Astrocyte of the cerebellum (primary cell): ENCODE data around the gene RNF44.

Experiments used
- DNase-seq: peaks from one replicate; pipeline ENCODE4 v3.0.0-alpha.2; 2011; ENCODE audit warnings: low read depth
- H3K4me3 ChIP-seq: 2 replicates; pipeline ENCODE4 v1.5.1; 2011; ENCODE audit warnings: mild to moderate bottlenecking, low read depth, low read length, moderate library complexity
- CTCF ChIP-seq: IDR thresholded peaks from 2 replicates; pipeline ENCODE4 v1.5.1; 2012; ENCODE audit warnings: low read length, low read depth, moderate library complexity, mild to moderate bottlenecking; ENCODE audit errors: missing control alignments
- in situ Hi-C: cut with HindIII; loops from 2 replicates; pipeline ENCODE4 v1.10.0; 2017; ENCODE audit warnings: low sequenced_read_pairs

RNF44 gene

GRCh38 chr5:176536902-176537553, at the start of gene RNF44:
Gene RNF44 (minus strand): TSS chr5:176537402. CDS start chr5:176532472, 4,930 bp downstream.
- peak; percentile 95 for DNase-seq
- H3K4me3 ChIP-seq, result peak within 1 kb of the TSS; percentile 97
- in situ Hi-C loops, result no loop called here
- no peak for TF ChIP-seq CTCF

GRCh38 chr5:176583076-176583475, 45.9 kb upstream of the RNF44 start:
- in situ Hi-C loops, result no loop called here
- no peak for TF ChIP-seq CTCF
- DNase-seq, result no peak
- H3K4me3 ChIP-seq, result no peak overlapping the region

GRCh38 chr5:176581361-176581760, 44.2 kb upstream of the RNF44 start:
- no peak for DNase-seq
- no peak overlapping the region for H3K4me3 ChIP-seq
- TF ChIP-seq CTCF, result no peak
- in situ Hi-C loops, result no loop called here

GRCh38 chr5:176579323-176579722, 42.1 kb upstream of the RNF44 start:
- TF ChIP-seq CTCF, result no peak
- H3K4me3 ChIP-seq, result no peak overlapping the region
- no peak for DNase-seq
- in situ Hi-C loops, result no loop called here

- peak; percentile 55 for TF ChIP-seq CTCF
- in situ Hi-C loops, result no loop called here
- H3K4me3 ChIP-seq, result no peak overlapping the region
- DNase-seq, result no peak
Observed at GRCh38 chr5:176578391-176578808, 41.2 kb upstream of the RNF44 start.

- DNase-seq, result no peak
- TF ChIP-seq CTCF, result no peak
- in situ Hi-C loops, result no loop called here
- H3K4me3 ChIP-seq, result no peak overlapping the region
Observed at GRCh38 chr5:176577312-176578176, 40.3 kb upstream of the RNF44 start.
